Endothelial cell (in vitro differentiated cells): ENCODE measurements around the gene ASXL2. TPM values are rescaled to one million over a fixed set of nuclear protein-coding genes. Genes with fewer than 3 reads are reported as not detected.
"Not testable (repeated sequence)": the region's sequence is repeated elsewhere in the genome, so short reads cannot be mapped to it uniquely, and the experiment has no call there.

Source experiments
- DNase-seq: peaks from one replicate; pipeline ENCODE4 v3.0.0; 2021; ENCODE audit warnings: low spot score
- H3K27ac Mint-ChIP-seq: one replicate; pipeline ENCODE4 v1.8.0; 2021; ENCODE audit warnings: mixed read lengths, inconsistent platforms; ENCODE audit not compliant: unreplicated experiment
- H3K27me3 Mint-ChIP-seq: one replicate; pipeline ENCODE4 v1.8.0; 2021; ENCODE audit warnings: mild to moderate bottlenecking, moderate library complexity, mixed read lengths, inconsistent platforms; ENCODE audit not compliant: unreplicated experiment
- H3K36me3 Mint-ChIP-seq: one replicate; pipeline ENCODE4 v1.8.0; 2021; ENCODE audit warnings: mild to moderate bottlenecking, low read depth, mixed read lengths, inconsistent platforms; ENCODE audit not compliant: unreplicated experiment
- H3K4me1 Mint-ChIP-seq: one replicate; pipeline ENCODE4 v1.8.0; 2021; ENCODE audit warnings: mild to moderate bottlenecking, mixed read lengths, inconsistent platforms; ENCODE audit not compliant: unreplicated experiment
- H3K4me3 Mint-ChIP-seq: one replicate; pipeline ENCODE4 v1.8.0; 2021; ENCODE audit warnings: mild to moderate bottlenecking, mixed read lengths, inconsistent platforms; ENCODE audit not compliant: unreplicated experiment
- H3K9me3 Mint-ChIP-seq: one replicate; pipeline ENCODE4 v1.8.0; 2021; ENCODE audit warnings: mixed read lengths, inconsistent platforms; ENCODE audit not compliant: unreplicated experiment
- total RNA-seq: library from RNA; stranded (reverse); fragmentation: NEBNext Ultra II Directional; extraction: Animal tissue kit (Norgen Biotek cat#: 25700); gene quantifications from one replicate; pipeline ENCODE4 v1.2.1, GENCODE V29; 2021; ENCODE audit not compliant: unreplicated experiment
- TF ChIP-seq, protein P1 (sequence below): fragments of 200-600 bp; sonication (generic); IDR thresholded peaks from one replicate; pipeline ENCODE4 v1.5.0; 2021; ENCODE audit warnings: antibody characterized with exemption; ENCODE audit not compliant: unreplicated experiment

The ASXL2 gene
- total RNA-seq, 1 donor from 2014 or later = 33.4 TPM

DNA sequence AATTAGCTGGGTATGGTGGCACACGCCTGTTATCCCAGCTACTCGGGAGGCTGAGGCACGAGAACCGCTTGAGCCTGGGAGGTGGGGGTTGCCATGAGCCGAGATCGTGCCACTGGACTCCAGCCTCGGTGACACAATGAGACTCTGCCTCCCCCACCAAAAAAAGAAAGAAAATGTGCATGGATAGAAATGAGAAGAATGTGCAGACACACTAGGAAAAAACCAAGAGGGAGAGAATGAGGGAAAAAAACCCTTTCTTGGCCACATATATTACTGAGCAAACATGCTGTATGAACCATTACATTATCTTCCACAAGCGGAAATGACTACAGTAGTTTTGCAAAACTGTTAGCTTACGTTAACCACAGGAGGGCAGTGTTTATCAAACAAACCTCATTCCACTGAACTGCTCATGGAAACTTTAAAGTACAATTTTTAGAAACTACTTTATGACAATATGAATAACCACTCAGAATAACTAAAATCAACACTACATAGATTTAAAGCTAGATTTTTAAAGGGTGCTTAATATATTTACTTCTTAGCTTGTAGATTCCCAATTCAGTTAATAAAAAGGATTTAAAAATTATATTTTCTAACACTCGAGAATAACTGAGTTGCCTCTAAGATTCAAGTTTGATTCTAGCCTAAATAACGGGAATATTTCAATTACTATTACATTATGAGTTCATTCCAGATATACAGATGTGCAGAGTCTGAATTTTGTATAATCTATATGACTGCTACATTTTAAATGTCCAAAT, 26.4 kb downstream of the ASXL2 start:
- H3K27ac Mint-ChIP-seq = peak overlapping the region; percentile 71
- no peaks in the 10 kb centered on the region for H3K36me3 Mint-ChIP-seq
- TF ChIP-seq, protein P1, sequence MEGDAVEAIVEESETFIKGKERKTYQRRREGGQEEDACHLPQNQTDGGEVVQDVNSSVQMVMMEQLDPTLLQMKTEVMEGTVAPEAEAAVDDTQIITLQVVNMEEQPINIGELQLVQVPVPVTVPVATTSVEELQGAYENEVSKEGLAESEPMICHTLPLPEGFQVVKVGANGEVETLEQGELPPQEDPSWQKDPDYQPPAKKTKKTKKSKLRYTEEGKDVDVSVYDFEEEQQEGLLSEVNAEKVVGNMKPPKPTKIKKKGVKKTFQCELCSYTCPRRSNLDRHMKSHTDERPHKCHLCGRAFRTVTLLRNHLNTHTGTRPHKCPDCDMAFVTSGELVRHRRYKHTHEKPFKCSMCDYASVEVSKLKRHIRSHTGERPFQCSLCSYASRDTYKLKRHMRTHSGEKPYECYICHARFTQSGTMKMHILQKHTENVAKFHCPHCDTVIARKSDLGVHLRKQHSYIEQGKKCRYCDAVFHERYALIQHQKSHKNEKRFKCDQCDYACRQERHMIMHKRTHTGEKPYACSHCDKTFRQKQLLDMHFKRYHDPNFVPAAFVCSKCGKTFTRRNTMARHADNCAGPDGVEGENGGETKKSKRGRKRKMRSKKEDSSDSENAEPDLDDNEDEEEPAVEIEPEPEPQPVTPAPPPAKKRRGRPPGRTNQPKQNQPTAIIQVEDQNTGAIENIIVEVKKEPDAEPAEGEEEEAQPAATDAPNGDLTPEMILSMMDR = peak; percentile 44
- no peaks in the 10 kb centered on the region for H3K27me3 Mint-ChIP-seq
- no peaks in the 10 kb centered on the region for H3K9me3 Mint-ChIP-seq
- DNase-seq = peak; percentile 6
- peaks cover 4% of the 10 kb centered on the region for H3K4me1 Mint-ChIP-seq
- H3K4me3 Mint-ChIP-seq = no peak overlapping the region

DNA sequence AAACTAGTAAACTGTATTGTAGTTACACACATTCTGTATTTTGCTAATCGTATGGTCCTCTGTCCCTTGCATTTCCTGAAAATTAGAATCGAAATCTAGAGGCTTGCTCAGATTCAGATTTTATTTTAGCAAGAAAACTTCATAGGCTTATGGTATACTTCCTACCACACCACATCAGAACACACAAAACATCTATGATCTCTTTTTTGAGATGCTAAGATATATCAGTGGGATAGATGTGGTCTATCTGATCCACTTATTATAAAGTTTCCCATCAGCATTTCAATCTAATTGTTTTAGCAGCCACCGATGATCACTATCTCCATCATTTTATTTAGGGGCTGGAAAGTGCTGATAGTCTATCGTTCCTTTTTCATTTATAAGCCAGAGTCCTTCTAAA, 27.9 kb downstream of the ASXL2 start:
- not testable (repeated sequence) for DNase-seq, H3K4me1 Mint-ChIP-seq, H3K27me3 Mint-ChIP-seq, H3K36me3 Mint-ChIP-seq, H3K4me3 Mint-ChIP-seq, H3K9me3 Mint-ChIP-seq, H3K27ac Mint-ChIP-seq

DNA sequence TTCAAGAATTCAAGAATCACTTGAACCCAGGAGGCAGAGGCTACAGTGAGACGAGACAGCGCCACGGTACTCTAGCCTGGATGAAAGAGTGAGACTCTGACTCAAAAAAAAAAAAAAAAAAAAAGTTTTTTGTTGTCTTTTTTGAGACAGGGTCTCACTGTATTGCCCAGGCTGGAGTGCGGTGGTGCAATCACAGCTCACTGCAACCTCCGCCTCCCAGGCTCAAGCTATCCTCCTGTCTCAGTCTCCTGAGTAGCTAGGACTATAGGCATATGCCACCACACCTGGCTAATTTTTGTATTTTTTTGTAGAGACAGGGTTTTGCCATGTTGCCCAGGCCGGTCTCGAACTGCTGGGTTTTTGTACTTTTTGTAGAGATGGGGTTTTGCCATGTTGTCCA, 28.9 kb downstream of the ASXL2 start:
- not testable (repeated sequence) for H3K4me1 Mint-ChIP-seq, H3K9me3 Mint-ChIP-seq, H3K4me3 Mint-ChIP-seq, H3K27me3 Mint-ChIP-seq, DNase-seq, H3K27ac Mint-ChIP-seq, H3K36me3 Mint-ChIP-seq

DNA sequence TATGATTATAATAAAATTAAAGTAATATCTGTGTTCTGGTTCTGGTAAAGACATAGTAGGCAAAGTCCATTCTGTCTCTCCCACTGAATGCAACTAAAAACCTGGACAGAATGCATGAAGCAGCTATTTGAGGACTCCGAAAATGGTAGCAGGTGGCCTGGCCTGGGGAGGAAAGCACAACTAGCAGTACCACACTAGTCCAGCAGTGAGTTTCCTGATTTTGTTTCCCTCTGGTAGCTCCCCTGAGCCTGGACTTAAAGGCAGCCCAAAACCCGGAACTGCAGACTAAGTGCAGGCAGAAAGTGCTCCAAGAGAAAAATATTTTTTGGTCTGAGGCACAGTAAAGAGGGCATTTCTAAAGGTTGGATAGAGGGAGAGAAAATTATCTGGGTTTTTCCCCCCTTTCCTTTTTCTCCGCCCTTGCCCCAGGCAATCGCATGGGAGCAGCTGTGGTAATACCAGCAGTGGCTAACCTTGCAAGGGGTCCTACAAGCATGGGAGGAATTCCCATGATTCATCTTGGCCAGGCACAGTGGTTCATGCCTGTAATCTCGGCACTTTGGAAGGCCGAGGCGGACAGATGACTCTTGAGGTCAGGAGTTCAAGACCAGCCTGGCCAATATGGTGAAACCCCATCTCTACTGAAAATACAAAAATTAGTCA, 32.3 kb downstream of the ASXL2 start:
- DNase-seq = no peak
- TF ChIP-seq, protein P1 = no peak
- H3K27ac Mint-ChIP-seq = no peak overlapping the region
- no peak overlapping the region for H3K4me3 Mint-ChIP-seq
- no peaks in the 10 kb centered on the region for H3K4me1 Mint-ChIP-seq
- H3K36me3 Mint-ChIP-seq = no peaks in the 10 kb centered on the region
- H3K27me3 Mint-ChIP-seq = no peaks in the 10 kb centered on the region
- no peaks in the 10 kb centered on the region for H3K9me3 Mint-ChIP-seq

DNA sequence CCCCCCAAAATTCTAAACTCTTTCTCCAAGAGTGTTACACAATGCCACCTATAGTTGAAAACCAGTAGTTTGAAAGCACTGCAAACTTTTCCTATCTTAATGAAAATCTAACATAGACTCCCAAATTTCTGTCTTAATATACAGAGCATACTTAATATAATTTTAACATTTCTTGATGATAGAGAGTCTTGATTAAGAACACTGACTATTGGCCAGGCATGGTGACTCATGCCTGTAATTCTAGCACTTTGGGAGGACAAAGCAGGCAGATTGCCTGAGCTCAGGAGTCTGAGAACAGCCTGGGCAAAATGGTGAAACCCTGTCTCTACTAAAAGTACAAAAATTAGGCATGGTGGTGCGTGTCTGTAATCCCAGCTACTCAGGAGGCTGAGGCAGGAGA, 34.2 kb downstream of the ASXL2 start:
- Mint-ChIP-seq H3K27ac (no peak overlapping the region), H3K4me3 (no peak overlapping the region), H3K4me1 (no peaks in the 10 kb centered on the region), H3K9me3 (no peaks in the 10 kb centered on the region), H3K36me3 (no peaks in the 10 kb centered on the region), H3K27me3 (no peaks in the 10 kb centered on the region)
- no peak for DNase-seq
- TF ChIP-seq, protein P1 = no peak

DNA sequence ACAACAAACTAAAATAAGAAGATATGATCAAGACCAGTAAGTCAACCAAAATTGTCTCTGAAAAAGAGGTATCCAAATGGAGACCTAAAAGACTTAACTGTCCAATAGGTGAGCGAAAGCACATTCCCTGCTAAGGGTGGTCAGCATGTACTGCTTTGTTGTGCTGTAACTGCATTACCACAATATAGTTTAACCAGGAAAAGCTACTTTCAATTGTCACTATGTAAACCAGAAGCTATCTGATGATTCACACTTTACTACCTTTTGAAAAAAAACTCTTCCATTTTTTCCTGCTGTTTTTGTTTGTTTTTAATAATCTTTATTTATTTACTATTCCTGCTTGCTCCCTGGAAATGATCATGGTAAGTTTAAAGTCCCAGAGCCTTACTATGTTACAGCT, 36.1 kb downstream of the ASXL2 start:
- TF ChIP-seq, protein P1 = no peak
- no peak for DNase-seq
- H3K27me3 Mint-ChIP-seq = no peaks in the 10 kb centered on the region
- H3K4me3 Mint-ChIP-seq = no peak overlapping the region
- no peaks in the 10 kb centered on the region for H3K36me3 Mint-ChIP-seq
- no peaks in the 10 kb centered on the region for H3K4me1 Mint-ChIP-seq
- no peak overlapping the region for H3K27ac Mint-ChIP-seq
- no peaks in the 10 kb centered on the region for H3K9me3 Mint-ChIP-seq
